Endothelial cell of umbilical vein (primary cell): ENCODE results near the gene NFATC1. TPM values are rescaled to one million over a fixed set of nuclear protein-coding genes. Genes with fewer than 3 reads are reported as not detected.

Experiments used
- BruUV-seq: library from RNA; stranded (reverse); fragments of 400-500 nt; replicated peaks from 2 replicates; lab custom pipeline; 2021; lab: Mats Ljungman, UMichigan
- CTCF ChIA-PET: fragments of 300-600, 350-600 bp; sonication (Branson Sonifier 250); formaldehyde crosslinking; loops from one replicate; lab custom pipeline; 2021; ENCODE audit warnings: antibody characterized with exemption, inconsistent platforms; lab: Charles Lee
- POLR2A ChIA-PET: fragments of 300-600, 350-600 bp; sonication (Branson Sonifier 250); formaldehyde crosslinking; loops from one replicate; lab custom pipeline; 2021; ENCODE audit warnings: antibody characterized with exemption, inconsistent platforms; lab: Charles Lee
- DNase-seq: peaks from one replicate; pipeline ENCODE4 v3.0.0-alpha.2; 2011; ENCODE audit warnings: low read depth, low spot score
- FAIRE-seq: peaks from 2 replicates; lab custom pipeline; 2011; peaks lifted over from hg19 to GRCh38; lab: Jason Lieb, UNC
- H2AFZ ChIP-seq: 2 replicates; pipeline ENCODE4 v1.6.0; 2012; ENCODE audit warnings: low read depth, low read length, control low read depth, inconsistent platforms
- H3K27ac ChIP-seq: 2 replicates; pipeline ENCODE4 v1.5.1; 2011; ENCODE audit warnings: low read depth, mild to moderate bottlenecking, control low read depth, low read length, moderate library complexity; ENCODE audit not compliant: insufficient read depth
- H3K27me3 ChIP-seq, 2 experiments: 2 replicates each; pipeline versions ENCODE4 v1.6.0 to v1.6.1; 2011; ENCODE audit warnings: low read length in 2 of 2, mixed read lengths in 1 of 2; ENCODE audit not compliant: control insufficient read depth in 2 of 2, insufficient read depth in 2 of 2
- H3K36me3 ChIP-seq, 2 experiments: 2 replicates in 1 of 2; 3 replicates in 1 of 2; pipeline ENCODE4 v1.5.1; 2011; ENCODE audit warnings: low read length in 2 of 2, mild to moderate bottlenecking in 1 of 2, moderate library complexity in 1 of 2; ENCODE audit not compliant: control insufficient read depth in 2 of 2, insufficient read depth in 2 of 2; ENCODE audit errors: extremely low read depth in 1 of 2
- H3K4me1 ChIP-seq: 3 replicates; pipeline ENCODE4 v1.5.1; 2011; ENCODE audit warnings: mild to moderate bottlenecking, low read length; ENCODE audit not compliant: control insufficient read depth, insufficient read depth; ENCODE audit errors: extremely low read depth
- H3K4me2 ChIP-seq: 2 replicates; pipeline ENCODE4 v1.6.1; 2011; ENCODE audit warnings: low read length, control low read depth, mixed read lengths; ENCODE audit not compliant: insufficient read depth
- H3K4me3 ChIP-seq, 3 experiments: fragments of 200-600 bp in 1 of 3; sonication (generic), shearing (Covaris generic) in 1 of 3; replicated peaks in 1 of 3; 2 replicates each; pipeline ENCODE4 v1.5.1; 2011 to 2016; ENCODE audit warnings: control low read depth in 3 of 3, low read length in 3 of 3, mild to moderate bottlenecking in 2 of 3, inconsistent platforms in 1 of 3, low read depth in 1 of 3, moderate library complexity in 1 of 3; ENCODE audit not compliant: insufficient read depth in 1 of 3
- H3K79me2 ChIP-seq: 2 replicates; pipeline ENCODE4 v1.6.0; 2012; ENCODE audit warnings: low read length, inconsistent platforms; ENCODE audit not compliant: control insufficient read depth, insufficient read depth
- H3K9ac ChIP-seq: replicated peaks from 2 replicates; pipeline ENCODE3; 2011; ENCODE audit warnings: low read length, control low read depth; ENCODE audit not compliant: insufficient read depth; ENCODE audit errors: extremely low read depth
- H3K9me1 ChIP-seq: replicated peaks from 3 replicates; pipeline ENCODE4 v1.6.0; 2011; ENCODE audit warnings: mild to moderate bottlenecking, low read length; ENCODE audit not compliant: control insufficient read depth, insufficient read depth; ENCODE audit errors: extremely low read depth
- H3K9me3 ChIP-seq: replicated peaks from 2 replicates; pipeline ENCODE4 v1.5.1; 2012; ENCODE audit warnings: low read length, inconsistent platforms; ENCODE audit not compliant: control insufficient read depth, insufficient read depth
- H4K20me1 ChIP-seq: replicated peaks from 2 replicates; pipeline ENCODE3; 2011; ENCODE audit warnings: mild to moderate bottlenecking, low read length; ENCODE audit not compliant: control insufficient read depth, insufficient read depth; ENCODE audit errors: extremely low read depth
- CTCF ChIP-seq, 2 donors: IDR thresholded peaks; 1 replicate in 1 of 2; 2 replicates in 1 of 2; pipeline ENCODE4 v1.5.1; 2011; ENCODE audit warnings: low read length in 2 of 2, mild to moderate bottlenecking in 2 of 2, moderate library complexity in 2 of 2, control low read depth in 1 of 2, inconsistent platforms in 1 of 2, low read depth in 1 of 2; ENCODE audit not compliant: insufficient read depth in 1 of 2; ENCODE audit errors: extremely low read depth in 1 of 2
- EZH2 ChIP-seq: IDR thresholded peaks from 2 replicates; pipeline ENCODE4 v1.6.1; 2012; ENCODE audit warnings: borderline replicate concordance, low read depth, mild to moderate bottlenecking, moderate library complexity, low read length, inconsistent platforms; ENCODE audit not compliant: severe bottlenecking
- FOS ChIP-seq: IDR thresholded peaks from 2 replicates; pipeline ENCODE4 v1.6.1; 2011; ENCODE audit warnings: mild to moderate bottlenecking, low read length, moderate library complexity, borderline replicate concordance; ENCODE audit not compliant: insufficient read depth
- GATA2 ChIP-seq: IDR thresholded peaks from 2 replicates; pipeline ENCODE4 v1.7.0; 2011; ENCODE audit warnings: low read depth, mild to moderate bottlenecking, moderate library complexity, mixed read lengths, low read length; ENCODE audit not compliant: insufficient read length, insufficient read depth
- JUN ChIP-seq: IDR thresholded peaks from 2 replicates; pipeline ENCODE4 v1.6.1; 2011; ENCODE audit warnings: borderline replicate concordance, low read depth; ENCODE audit not compliant: insufficient read length, insufficient read depth
- MAX ChIP-seq: IDR thresholded peaks from 2 replicates; pipeline ENCODE4 v1.6.1; 2011; ENCODE audit not compliant: insufficient read depth, insufficient read length
- MYC ChIP-seq: IDR thresholded peaks from one replicate; pipeline ENCODE4 v1.6.1; 2011; ENCODE audit warnings: mild to moderate bottlenecking, low read depth, low read length
- POLR2A ChIP-seq: IDR thresholded peaks from 2 replicates; pipeline ENCODE4 v1.6.1; 2012; ENCODE audit warnings: low read depth, mild to moderate bottlenecking, control low read depth, low read length
- POLR2AphosphoS5 ChIP-seq: IDR thresholded peaks from 2 replicates; pipeline ENCODE4 v1.6.1; 2012; ENCODE audit warnings: low read depth, mild to moderate bottlenecking, control low read depth, low read length, moderate library complexity; ENCODE audit not compliant: insufficient read depth
- dilution Hi-C: fragments of 300-500 bp; cut with MboI; formaldehyde crosslinking; loops from one replicate; pipeline ENCODE4 v1.15.0; 2019; ENCODE audit warnings: low sequenced_read_pairs; ENCODE audit not compliant: extremely low pct_ligation_motif_present
- intact Hi-C: fragments of 100-400 bp; cut with micrococcal nuclease; formaldehyde crosslinking; loops from one replicate; pipeline ENCODE4 v1.10.0; 2022
- polyA plus RNA-seq, 4 experiments: library from polyadenylated mRNA; depleted of rRNA in 3 of 4; stranded (reverse) in 3 of 4; unstranded in 1 of 4; fragments of >200 nt; gene quantifications; 2 replicates each; pipeline versions ENCODE4 v1.2.1 to v1.2.3, GENCODE V29; 2011 to 2012; ENCODE audit warnings: missing spikeins in 1 of 4
- total RNA-seq: library from RNA; stranded (reverse); gene quantifications from 2 replicates; pipeline ENCODE4 v1.2.3, GENCODE V29; 2021

Gene NFATC1
- total and polyA plus RNA-seq, 2 donors (not counting 3 experiments of a cell fraction or from before 2014, with no cell fraction given) = 11.1 to 30.0 TPM

DNA sequence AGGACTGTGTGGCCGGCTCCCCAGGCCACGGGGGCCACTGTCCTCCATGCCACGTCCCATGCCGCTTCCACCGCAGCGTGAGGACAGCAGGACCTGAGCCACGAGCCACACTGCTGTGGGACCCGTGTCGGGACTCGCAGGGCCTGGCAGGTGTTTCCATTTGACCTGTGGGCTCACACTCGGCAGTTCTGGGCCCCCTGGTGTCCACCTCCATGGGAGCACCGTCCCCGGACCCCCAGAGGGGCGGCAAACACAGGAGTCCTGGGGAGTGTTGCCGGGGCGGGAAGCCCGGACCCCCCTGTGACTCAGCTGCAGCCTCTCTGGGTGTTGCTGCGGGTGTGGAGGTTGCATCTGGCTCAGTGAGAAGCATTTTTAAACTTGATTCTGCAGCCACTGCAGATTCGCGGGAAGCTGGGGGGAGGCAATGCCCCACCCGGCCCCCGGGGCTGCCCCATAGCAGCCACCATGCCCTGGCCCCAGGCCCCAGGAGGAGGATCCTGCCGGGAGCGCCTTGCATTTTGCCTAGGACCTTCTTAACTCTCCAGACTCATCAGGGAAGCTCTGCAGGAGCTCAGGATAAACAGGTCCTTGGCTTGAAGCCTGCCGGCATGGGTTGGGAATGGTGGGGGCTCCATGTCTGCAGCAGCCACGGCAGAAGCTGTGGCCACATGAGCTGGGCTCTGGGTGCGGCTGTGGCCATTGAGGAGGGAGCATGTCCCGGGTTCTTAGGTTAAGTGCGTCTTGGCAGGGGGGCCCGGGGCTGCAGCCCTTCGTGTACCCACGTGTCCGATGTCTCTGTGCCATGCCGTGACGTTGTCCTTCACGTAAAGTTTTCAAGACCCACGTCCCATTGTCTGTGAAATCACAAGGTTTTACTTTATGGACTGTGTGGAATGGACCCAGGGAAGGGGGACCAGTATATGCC is 30.9 kb downstream of the NFATC1 start:
- TF ChIP-seq EZH2 (no peak), MAX (no peak), GATA2 (no peak), FOS (no peak), JUN (no peak), MYC (no peak), POLR2A (no peak), CTCF (IDR thresholded peaks at IDR 0.05; ENCODE audit: extremely low read depth in 1 of 2, insufficient read depth in 1 of 2, low read depth in 1 of 2, low read length in 2 of 2) (no peak), POLR2AphosphoS5 (no peak)
- DNase-seq = no peak
- dilution Hi-C loops (no loop called here), intact Hi-C loops (no loop called here)
- ChIA-PET POLR2A (no interaction called here), CTCF (interaction anchor here (0.6 to 1.6 kb wide), 3 partner anchors 28 to 46 kb away, joined by 3 read pairs; no protein-coding TSS in a partner anchor)
- Histone ChIP-seq H3K27ac (no peak overlapping the region), H3K4me2 (no peak overlapping the region), H3K4me3 (no peak overlapping the region), H3K9me3 (no peaks in the 10 kb centered on the region), H3K79me2 (no peaks in the 10 kb centered on the region), H3K27me3 (no peaks in the 10 kb centered on the region), H2AFZ (no peak overlapping the region), H3K36me3 (peaks cover 0 to 1% of the 10 kb centered on the region in 2 experiments), H3K4me1 (no peaks in the 10 kb centered on the region), H3K9ac (no peak overlapping the region), H4K20me1 (no peaks in the 10 kb centered on the region), H3K9me1 (no peaks in the 10 kb centered on the region)
- FAIRE-seq = no peak
- no TSS peak for BruUV-seq
